ENCODE data around the gene MED26. TPM values are rescaled to one million over a fixed set of nuclear protein-coding genes. Genes with fewer than 3 reads are reported as not detected.
A peak's percentile ranks its signal among the peaks of the same experiment; 100 is the strongest.

The MED26 gene
- total RNA-seq, 4 donors from 2014 or later, result 5.4 to 13.9 (median 8.9) TPM

- DNase-seq, result peak in 2 of 3 donors; percentile 75 to 81
- no peaks in the 10 kb centered on the region for H3K9me3 ChIP-seq
- H3K27ac ChIP-seq, result peak overlapping the region; percentile 78 to 91 (median 86)
- TF ChIP-seq CTCF (IDR thresholded peaks at IDR 0.05) (no peak), POLR2A (IDR thresholded peaks at IDR 0.05) (no peak)
- H3K27me3 ChIP-seq, result no peaks in the 10 kb centered on the region
- H3K4me1 ChIP-seq, result peaks cover 8 to 92% (median 51%) of the 10 kb centered on the region in 4 donors
- no peaks in the 10 kb centered on the region for H3K36me3 ChIP-seq
- peak overlapping the region in 2 of 4 donors; percentile 26 to 47 for H3K4me3 ChIP-seq
Observed at GRCh38 chr19:16585808-16586476, 42.1 kb downstream of the MED26 start.

DNA sequence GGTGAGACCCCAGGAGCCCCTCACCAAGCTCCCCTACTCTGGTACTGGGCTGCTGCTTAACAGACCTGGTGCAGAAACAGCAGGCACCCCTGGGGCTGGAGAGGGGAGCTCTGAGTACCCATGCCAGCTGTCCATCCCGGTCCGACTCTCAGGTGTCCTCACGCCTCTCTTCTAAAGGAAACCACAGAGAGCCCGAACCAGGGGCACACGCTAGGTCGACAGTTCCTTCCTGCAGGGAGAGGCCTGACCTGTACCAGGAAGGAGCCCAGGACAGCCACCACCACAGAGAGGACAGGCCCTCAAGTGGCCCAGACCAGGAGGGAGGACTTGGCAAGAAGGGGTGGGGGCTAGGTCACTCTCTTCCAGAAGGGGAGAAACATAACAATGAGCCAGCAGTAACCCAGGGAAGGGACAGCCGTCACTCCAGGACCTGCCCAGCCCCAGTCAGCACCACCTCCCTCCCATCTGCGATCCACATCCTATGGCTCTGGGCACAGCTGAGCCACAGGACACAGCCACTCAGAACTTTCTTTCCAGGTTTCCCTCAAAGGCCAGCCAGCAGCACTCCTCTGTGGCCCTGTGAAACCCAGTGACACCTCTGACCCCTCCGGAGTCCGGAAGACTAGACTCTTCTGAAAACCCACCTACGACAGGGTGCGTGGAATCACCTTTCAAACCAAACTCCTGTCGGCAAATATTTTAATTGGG, 42.8 kb downstream of the MED26 start:
- no peaks in the 10 kb centered on the region for H3K36me3 ChIP-seq
- peak overlapping the region in 2 of 4 donors; percentile 26 to 47 for H3K4me3 ChIP-seq
- H3K9me3 ChIP-seq, result no peaks in the 10 kb centered on the region
- no peak for TF ChIP-seq POLR2A (IDR thresholded peaks at IDR 0.05)
- no peak for TF ChIP-seq CTCF (IDR thresholded peaks at IDR 0.05)
- peak overlapping the region; percentile 78 to 91 (median 86) for H3K27ac ChIP-seq
- peaks cover 8 to 85% (median 51%) of the 10 kb centered on the region in 4 donors for H3K4me1 ChIP-seq
- DNase-seq, result no peak
- H3K27me3 ChIP-seq, result no peaks in the 10 kb centered on the region

- Histone ChIP-seq H3K9me3 (no peaks in the 10 kb centered on the region), H3K4me3 (peak overlapping the region; percentile 26 to 47 (median 28)), H3K27ac (peak overlapping the region; percentile 78 to 91 (median 86)), H3K36me3 (no peaks in the 10 kb centered on the region), H3K27me3 (no peaks in the 10 kb centered on the region), H3K4me1 (peaks cover 8 to 77% (median 53%) of the 10 kb centered on the region in 4 donors)
- no peak for TF ChIP-seq CTCF (IDR thresholded peaks at IDR 0.05)
- TF ChIP-seq POLR2A (IDR thresholded peaks at IDR 0.05), result peak in 1 of 2 donors; percentile 44
- DNase-seq, result peak; percentile 79 to 98 (median 97)
Observed at GRCh38 chr19:16584248-16585093, 43.5 kb downstream of the MED26 start.

- H3K36me3 ChIP-seq, result peaks cover 0 to 16% (median 0%) of the 10 kb centered on the region in 3 donors
Observed at GRCh38 chr19:16582486-16583261, 45.3 kb downstream of the MED26 start.

More at GRCh38 chr19:16582486-16583261, 45.3 kb downstream of the MED26 start:
- Histone ChIP-seq H3K27me3 (no peaks in the 10 kb centered on the region), H3K27ac (peak overlapping the region in 1 of 4 donors; percentile 91), H3K4me1 (peaks cover 8 to 61% (median 42%) of the 10 kb centered on the region in 4 donors), H3K9me3 (no peaks in the 10 kb centered on the region), H3K4me3 (no peak overlapping the region)
- TF ChIP-seq CTCF (IDR thresholded peaks at IDR 0.05), result no peak
- TF ChIP-seq POLR2A (IDR thresholded peaks at IDR 0.05), result no peak
- no peak for DNase-seq
